HEK293 (cell line): ENCODE data around the gene LEMD1.
A peak's percentile ranks its signal among the peaks of the same experiment; 100 is the strongest.

Experiments used
- CTCF ChIA-PET: fragments of 350-600 bp; formaldehyde crosslinking; extraction: SDS; loops from one replicate; lab custom pipeline; 2021; ENCODE audit warnings: antibody characterized with exemption; lab: Yijun Ruan, JAX
- POLR2A ChIA-PET: fragments of 300-600 bp; formaldehyde crosslinking; extraction: SDS; loops from one replicate; lab custom pipeline; 2020; ENCODE audit warnings: antibody characterized with exemption, inconsistent platforms; lab: Yijun Ruan, JAX
- H3K27ac ChIP-seq: fragments of 200-500 bp; sonication (Bioruptor generic); 2 replicates; pipeline ENCODE4 v1.5.1; 2014; ENCODE audit warnings: low read depth, low read length, control low read depth, inconsistent platforms; ENCODE audit errors: extremely low read depth
- H3K36me3 ChIP-seq, 2 experiments: fragments of 200-500 bp in 1 of 2; sonication (Bioruptor generic) in 1 of 2; 1 replicate in 1 of 2; 2 replicates in 1 of 2; pipeline ENCODE4 v1.5.1; 2014 to 2017; ENCODE audit warnings: inconsistent platforms in 2 of 2, low read length in 2 of 2; ENCODE audit not compliant: control insufficient read depth in 2 of 2, insufficient read depth in 1 of 2
- H3K4me1 ChIP-seq: fragments of 200-500 bp; sonication (Bioruptor generic); 2 replicates; pipeline ENCODE4 v1.5.1; 2014; ENCODE audit warnings: mild to moderate bottlenecking, low read length, inconsistent platforms; ENCODE audit not compliant: control insufficient read depth, insufficient read depth
- H3K4me3 ChIP-seq: 2 replicates; pipeline ENCODE4 v1.5.1; 2011; ENCODE audit warnings: low read depth, mild to moderate bottlenecking, control low read depth, low read length, moderate library complexity
- H3K9me3 ChIP-seq: fragments of 200-500 bp; sonication (Bioruptor generic); 2 replicates; pipeline ENCODE4 v1.5.1; 2014; ENCODE audit warnings: low read depth, low read length, inconsistent platforms; ENCODE audit not compliant: control insufficient read depth, insufficient read depth
- ATF2 ChIP-seq: fragments of 450-650 bp; formaldehyde crosslinking; IDR thresholded peaks from 2 replicates; pipeline ENCODE4 v1.5.1; 2016; ENCODE audit warnings: missing biosample characterization, missing genetic modification characterization, low read depth
- BCL6B ChIP-seq: fragments of 450-650 bp; formaldehyde crosslinking; IDR thresholded peaks from 2 replicates; pipeline ENCODE4 v1.5.1; 2017; ENCODE audit warnings: missing biosample characterization, missing genetic modification characterization
- GLIS1 ChIP-seq: fragments of 450-650 bp; formaldehyde crosslinking; IDR thresholded peaks from 2 replicates; pipeline ENCODE4 v1.5.1; 2016; ENCODE audit warnings: missing biosample characterization, missing genetic modification characterization
- OSR2 ChIP-seq: fragments of 450-650 bp; formaldehyde crosslinking; IDR thresholded peaks from 2 replicates; pipeline ENCODE4 v1.5.1; 2016; ENCODE audit warnings: missing biosample characterization, missing genetic modification characterization
- PATZ1 ChIP-seq: fragments of 450-650 bp; formaldehyde crosslinking; IDR thresholded peaks from 2 replicates; pipeline ENCODE4 v1.5.1; 2016; ENCODE audit warnings: missing biosample characterization, missing genetic modification characterization
- WT1 ChIP-seq: fragments of 450-650 bp; formaldehyde crosslinking; IDR thresholded peaks from 2 replicates; pipeline ENCODE4 v1.5.1; 2016; ENCODE audit warnings: missing biosample characterization, missing genetic modification characterization
- ZBTB17 ChIP-seq: fragments of 450-650 bp; formaldehyde crosslinking; IDR thresholded peaks from 2 replicates; pipeline ENCODE4 v1.5.1; 2016; ENCODE audit warnings: missing biosample characterization, missing genetic modification characterization
- ZBTB21 ChIP-seq: fragments of 450-650 bp; formaldehyde crosslinking; IDR thresholded peaks from 2 replicates; pipeline ENCODE4 v1.5.1; 2017; ENCODE audit warnings: missing biosample characterization, missing genetic modification characterization
- ZBTB44 ChIP-seq: fragments of 450-650 bp; IDR thresholded peaks from 2 replicates; pipeline ENCODE4 v1.5.1; 2018; ENCODE audit warnings: missing biosample characterization, mild to moderate bottlenecking, missing genetic modification characterization
- ZNF146 ChIP-seq: fragments of 450-650 bp; formaldehyde crosslinking; IDR thresholded peaks from 2 replicates; pipeline ENCODE4 v1.5.1; 2016; ENCODE audit warnings: missing biosample characterization, missing genetic modification characterization
- ZNF341 ChIP-seq: fragments of 450-650 bp; formaldehyde crosslinking; IDR thresholded peaks from 2 replicates; pipeline ENCODE4; 2016; ENCODE audit warnings: low read depth, missing biosample characterization, missing genetic modification characterization
- ZNF366 ChIP-seq: fragments of 450-650 bp; formaldehyde crosslinking; conservative IDR thresholded peaks from 2 replicates; pipeline ENCODE4 v1.5.1; 2016; ENCODE audit warnings: missing biosample characterization, missing genetic modification characterization
- ZNF398 ChIP-seq: fragments of 450-650 bp; formaldehyde crosslinking; IDR thresholded peaks from 2 replicates; pipeline ENCODE4 v1.5.1; 2017; ENCODE audit warnings: missing biosample characterization, missing genetic modification characterization
- ZNF600 ChIP-seq: fragments of 450-650 bp; formaldehyde crosslinking; IDR thresholded peaks from 2 replicates; pipeline ENCODE4 v1.5.1; 2016; ENCODE audit warnings: missing biosample characterization, missing genetic modification characterization
- ZNF629 ChIP-seq: fragments of 450-650 bp; formaldehyde crosslinking; IDR thresholded peaks from 2 replicates; pipeline ENCODE4 v1.5.1; 2017; ENCODE audit warnings: missing biosample characterization, missing genetic modification characterization
- ZNF843 ChIP-seq: fragments of 450-650 bp; formaldehyde crosslinking; IDR thresholded peaks from 2 replicates; pipeline ENCODE4 v1.5.1; 2016; ENCODE audit warnings: missing biosample characterization, missing genetic modification characterization
- ZSCAN4 ChIP-seq: fragments of 450-650 bp; formaldehyde crosslinking; IDR thresholded peaks from 2 replicates; pipeline ENCODE4 v1.5.1; 2017; ENCODE audit warnings: missing biosample characterization, missing genetic modification characterization
- ZXDB ChIP-seq: fragments of 450-650 bp; formaldehyde crosslinking; IDR thresholded peaks from 2 replicates; pipeline ENCODE4 v1.5.1; 2016; ENCODE audit warnings: missing biosample characterization, missing genetic modification characterization

Gene LEMD1

GRCh38 chr1:205348554-205349487, 73.0 kb downstream of the LEMD1 start (continued):
- TF ChIP-seq ZBTB44 = peak; percentile 43
- no peak for TF ChIP-seq GLIS1 (tag by site-specific recombination)

GRCh38 chr1:205346956-205347574, 74.8 kb downstream of the LEMD1 start:
- Histone ChIP-seq H3K9me3 (no peaks in the 10 kb centered on the region), H3K4me1 (peaks cover 5% of the 10 kb centered on the region; the same call in 1 of the 2 replicates), H3K36me3 (no peaks in the 10 kb centered on the region), H3K27ac (no peak overlapping the region), H3K4me3 (no peak overlapping the region)
- POLR2A ChIA-PET = no interaction called here
- CTCF ChIA-PET = interaction anchor here (0.6 to 4.3 kb wide), 5 partner anchors 11 to 532 kb away, joined by 3 to 62 read pairs (median 3); no protein-coding TSS in a partner anchor
- peak; percentile 35; the same call in 1 of the 2 replicates for TF ChIP-seq ZBTB17 (tag by site-specific recombination)
- no peak for TF ChIP-seq ZNF843 (tag by site-specific recombination)
- TF ChIP-seq ZNF366 (tag by site-specific recombination) = peak; percentile 68
- TF ChIP-seq ZSCAN4 (tag by site-specific recombination) = 0 out of 2 replicates have a peak, but pooled peaks have one; percentile 39
- peak; percentile 47 for TF ChIP-seq ZNF341 (tag by site-specific recombination)
- 0 out of 2 replicates have a peak, but pooled peaks have one; percentile 17 for TF ChIP-seq ZNF629
- peak; percentile 46 for TF ChIP-seq PATZ1 (tag by site-specific recombination)
- TF ChIP-seq ZNF398 = 0 out of 2 replicates have a peak, but pooled peaks have one; percentile 14
- TF ChIP-seq OSR2 (tag by site-specific recombination) = 0 out of 2 replicates have a peak, but pooled peaks have one; percentile 24
- no peak for TF ChIP-seq ZXDB (tag by site-specific recombination)
- TF ChIP-seq WT1 (tag by site-specific recombination) = peak; percentile 58; the same call in 1 of the 2 replicates
- no peak for TF ChIP-seq ZNF146 (tag by site-specific recombination)
- TF ChIP-seq ZBTB21 (tag by site-specific recombination) = no peak
- TF ChIP-seq ATF2 (tag by site-specific recombination) = no peak
- TF ChIP-seq BCL6B (tag by site-specific recombination) = peak; percentile 46; the same call in 1 of the 2 replicates
- peak; percentile 94 for TF ChIP-seq ZNF600 (tag by site-specific recombination)
